ENCODE measurements around the gene ZNF862.

Gene ZNF862

GRCh38 chr7:149838224-149838991 lies at the start of gene ZNF862:
TSS of gene ZNF862 (plus strand) at chr7:149838375. CDS start at chr7:149838612, 237 bp downstream.
- peak; percentile 97 for DNase-seq

- no peak for DNase-seq
Observed at GRCh38 chr7:149789101-149789500, 49.1 kb upstream of the ZNF862 start.

GRCh38 chr7:149790146-149790548 lies 48.0 kb upstream of the ZNF862 start:
- DNase-seq: no peak

GRCh38 chr7:149790754-149791360 lies 47.3 kb upstream of the ZNF862 start:
- no peak for DNase-seq

GRCh38 chr7:149791411-149792219 lies 46.6 kb upstream of the ZNF862 start:
- no peak for DNase-seq

- DNase-seq: no peak
Observed at GRCh38 chr7:149792220-149792595, 46.0 kb upstream of the ZNF862 start.

GRCh38 chr7:149793261-149793660 lies 44.9 kb upstream of the ZNF862 start:
- DNase-seq: no peak

GRCh38 chr7:149794661-149795060 lies 43.5 kb upstream of the ZNF862 start:
- no peak for DNase-seq

GRCh38 chr7:149795126-149795525 lies 43.0 kb upstream of the ZNF862 start:
- DNase-seq: no peak

GRCh38 chr7:149796287-149796860 lies 41.8 kb upstream of the ZNF862 start:
- DNase-seq: no peak

GRCh38 chr7:149797771-149798170 lies 40.4 kb upstream of the ZNF862 start:
- DNase-seq: no peak

GRCh38 chr7:149799397-149800168 lies 38.6 kb upstream of the ZNF862 start:
- peak; percentile 44 for DNase-seq

GRCh38 chr7:149800169-149800555 lies 38.0 kb upstream of the ZNF862 start:
- no peak for DNase-seq

GRCh38 chr7:149801002-149801566 lies 37.1 kb upstream of the ZNF862 start:
- DNase-seq: no peak

GRCh38 chr7:149801816-149802215 lies 36.4 kb upstream of the ZNF862 start:
- no peak for DNase-seq

- DNase-seq: no peak
Observed at GRCh38 chr7:149802966-149803365, 35.2 kb upstream of the ZNF862 start.

- no peak for DNase-seq
Observed at GRCh38 chr7:149803551-149804074, 34.6 kb upstream of the ZNF862 start.

- DNase-seq: no peak
Observed at GRCh38 chr7:149804106-149804505, 34.1 kb upstream of the ZNF862 start.

- no peak for DNase-seq
Observed at GRCh38 chr7:149806726-149807125, 31.4 kb upstream of the ZNF862 start.

- no peak for DNase-seq
Observed at GRCh38 chr7:149808311-149808710, 29.9 kb upstream of the ZNF862 start.

GRCh38 chr7:149809215-149809614 lies 29.0 kb upstream of the ZNF862 start:
- no peak for DNase-seq

- no peak for DNase-seq
Observed at GRCh38 chr7:149811221-149811620, 27.0 kb upstream of the ZNF862 start.

Data from GDM1 (cell line).